GM19351 (cell line): ENCODE data around the gene TFPI2.

Experiments used
- ATAC-seq: cut with Tn5 transposase; IDR thresholded peaks from one replicate; pipeline ENCODE4 v1.9.1; 2021; ENCODE audit warnings: mild to moderate bottlenecking, moderate library complexity; ENCODE audit not compliant: unreplicated experiment

Gene TFPI2

DNA sequence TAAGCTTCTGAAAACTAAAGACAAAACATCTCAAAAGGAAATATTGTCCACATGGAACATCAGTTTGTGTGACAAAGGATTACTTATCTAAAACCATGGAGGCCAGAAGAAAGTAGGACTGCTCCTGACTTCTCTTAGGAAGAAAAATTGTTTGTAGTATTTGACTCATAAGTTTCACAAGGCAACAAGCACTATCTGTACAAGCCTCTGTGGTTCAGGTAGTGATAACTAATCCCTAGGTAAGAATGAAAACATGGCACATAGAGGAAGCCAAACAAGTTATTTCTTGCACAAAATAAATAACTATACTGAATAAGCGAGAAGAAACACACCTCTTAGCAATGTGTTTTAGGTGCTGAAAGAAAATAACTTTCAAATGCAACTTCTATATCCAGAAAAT is 30.3 kb downstream of the TFPI2 start:
- no peak for ATAC-seq

DNA sequence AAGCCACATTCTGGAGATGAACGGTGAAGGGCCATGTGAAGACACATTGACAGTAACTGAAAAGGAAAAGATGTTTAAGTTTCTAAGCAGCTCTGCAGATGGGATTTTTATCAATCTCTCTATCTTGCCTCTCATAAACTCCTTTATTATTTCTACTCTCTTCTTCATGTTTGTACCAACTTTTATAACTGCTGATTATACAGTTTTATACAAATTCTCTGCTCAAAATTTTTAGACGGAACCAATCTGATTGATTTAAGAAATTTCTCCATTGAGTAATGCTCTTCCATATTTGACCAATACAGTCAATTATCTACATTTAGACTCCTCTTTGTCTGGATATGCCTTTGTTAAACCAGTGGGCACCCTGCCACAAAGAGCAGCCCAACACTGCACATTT is 31.7 kb downstream of the TFPI2 start:
- no peak for ATAC-seq

- ATAC-seq, result no peak
Measured at GRCh38 chr7:93856323-93856722, 34.2 kb downstream of the TFPI2 start.

DNA sequence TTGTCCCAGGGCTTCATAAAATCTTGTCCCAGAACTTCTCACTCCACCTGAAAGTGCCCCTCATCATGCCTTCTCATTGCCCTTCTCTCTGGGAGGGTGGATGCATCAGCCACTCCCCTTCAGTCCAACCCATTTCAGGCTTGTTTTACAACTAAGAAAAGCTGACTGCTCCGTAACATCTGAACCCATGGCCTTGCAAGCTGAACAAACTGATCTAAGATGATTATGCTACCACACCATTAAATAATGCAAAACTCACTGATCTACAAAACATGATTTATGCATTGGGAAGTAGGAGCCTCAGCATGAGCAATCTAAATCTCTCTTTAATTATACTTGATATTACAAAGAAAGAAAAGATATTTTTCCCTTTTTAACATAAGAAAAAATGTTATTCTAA is 34.8 kb downstream of the TFPI2 start:
- ATAC-seq, result no peak

- ATAC-seq, result no peak
Measured at GRCh38 chr7:93854480-93854879, 36.1 kb downstream of the TFPI2 start.

DNA sequence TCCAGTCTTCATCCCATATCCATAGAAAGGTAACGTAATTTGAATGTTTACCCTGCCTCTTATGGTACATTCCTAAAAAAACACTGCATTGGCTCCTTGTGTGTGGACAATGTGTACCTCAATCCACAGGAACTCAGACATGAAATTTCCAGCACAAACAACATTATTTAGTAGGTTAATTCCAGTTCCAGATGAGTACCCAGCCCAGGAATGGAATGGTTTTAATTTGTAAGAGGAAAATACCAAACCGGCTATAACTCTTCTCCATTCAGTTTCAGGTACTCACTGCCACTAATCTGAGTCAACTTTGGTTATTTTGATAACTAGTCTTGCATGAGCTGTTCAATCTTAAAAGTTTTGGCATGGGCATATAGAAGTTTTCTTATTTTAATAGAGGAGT is 39.0 kb downstream of the TFPI2 start:
- ATAC-seq, result no peak

DNA sequence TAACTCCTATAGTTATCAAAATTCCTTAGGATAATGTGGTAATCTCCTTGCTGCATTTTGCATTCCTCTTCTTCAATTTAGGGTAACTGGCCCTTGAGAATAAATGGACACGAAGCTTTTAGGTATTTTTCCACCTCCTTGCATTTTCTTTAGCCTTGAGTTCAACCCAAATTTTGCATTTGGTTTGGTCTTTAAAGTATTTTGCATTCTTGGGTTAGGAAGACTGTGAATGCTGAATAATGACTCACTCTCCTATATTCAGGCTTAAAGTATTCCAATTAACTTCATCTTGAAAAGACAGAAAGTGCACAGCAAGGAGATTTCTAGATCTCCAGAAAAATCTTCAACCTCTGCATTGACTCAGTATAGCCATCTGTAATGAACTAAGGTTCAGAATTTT is 47.3 kb downstream of the TFPI2 start:
- no peak for ATAC-seq

DNA sequence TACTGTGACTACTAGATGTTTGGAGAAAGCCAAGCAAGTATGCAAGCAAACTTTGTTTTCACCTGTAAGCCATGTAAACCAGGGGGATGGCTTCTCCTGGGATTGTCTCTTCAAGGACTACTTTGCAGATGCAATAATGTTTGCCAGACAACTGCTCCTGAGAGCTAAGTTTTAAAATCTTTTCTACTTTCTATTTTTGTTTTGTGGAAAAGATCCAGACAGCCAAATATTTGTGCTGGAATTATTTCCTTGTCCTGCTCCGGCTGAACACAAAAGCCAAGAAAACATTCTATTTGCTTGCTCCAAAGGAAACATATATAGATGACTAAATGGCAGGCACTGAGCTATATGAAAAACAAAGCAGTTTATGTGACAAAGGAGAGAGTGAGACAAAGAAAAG is 51.6 kb downstream of the TFPI2 start:
- no peak for ATAC-seq

DNA sequence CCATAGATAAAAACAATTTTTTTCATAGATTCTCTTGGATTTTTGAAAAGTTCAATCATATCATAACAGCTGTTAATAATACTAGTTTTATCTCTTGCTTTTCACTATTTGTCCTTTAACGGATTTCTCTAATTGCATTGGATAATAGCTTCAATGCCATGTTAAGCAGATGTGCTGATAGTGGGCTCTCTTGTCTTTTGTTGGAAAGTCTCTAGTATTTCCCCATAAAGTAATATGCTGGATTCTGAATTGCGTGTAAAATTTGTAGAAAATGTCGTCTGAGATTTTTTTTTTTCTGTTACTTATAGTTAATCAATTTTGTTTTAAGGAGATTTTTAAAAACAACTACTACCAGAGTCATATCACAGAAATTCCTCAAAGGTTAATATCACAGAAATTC is 53.3 kb downstream of the TFPI2 start:
- ATAC-seq, result no peak

DNA sequence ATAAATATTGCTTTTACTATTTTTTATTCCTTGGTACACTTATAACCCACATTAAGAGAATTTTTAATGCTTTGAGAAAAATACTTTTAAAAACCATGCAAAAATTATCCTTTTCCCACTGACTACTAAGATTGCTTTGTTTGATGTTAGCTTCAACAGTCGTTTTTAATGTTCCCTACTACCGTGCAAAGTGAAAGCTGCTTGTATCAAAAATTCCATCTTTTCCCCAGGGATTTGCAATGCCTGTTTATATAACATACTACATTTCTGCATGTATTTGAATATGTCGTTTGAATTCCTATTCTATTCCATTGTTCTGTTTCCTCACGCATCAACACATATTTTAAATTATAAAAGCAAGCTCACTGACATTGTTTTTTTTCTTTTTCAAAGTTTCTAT is 54.4 kb downstream of the TFPI2 start:
- no peak for ATAC-seq

DNA sequence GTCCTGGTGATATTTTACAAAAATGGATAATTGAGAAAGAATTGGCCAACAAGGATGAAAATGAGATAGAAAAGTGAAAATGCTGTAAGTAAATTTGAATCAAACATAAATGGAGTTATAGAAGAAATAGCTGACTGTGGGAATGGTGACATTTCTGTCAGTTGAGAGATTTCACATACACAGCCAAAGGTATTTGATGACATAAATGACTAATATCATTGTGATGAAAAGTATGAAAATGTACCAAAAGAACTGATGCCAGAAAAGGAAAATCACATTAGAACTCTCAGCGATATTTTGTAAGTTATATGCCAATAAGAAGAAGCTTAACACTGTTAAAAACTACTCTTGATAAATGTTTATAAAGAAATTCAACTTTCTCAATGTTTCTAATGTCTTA is 54.9 kb downstream of the TFPI2 start:
- ATAC-seq, result no peak
